ENCODE results near the gene KIF26B.
A peak's percentile ranks its signal among the peaks of the same experiment; 100 is the strongest.

Gene KIF26B

DNA sequence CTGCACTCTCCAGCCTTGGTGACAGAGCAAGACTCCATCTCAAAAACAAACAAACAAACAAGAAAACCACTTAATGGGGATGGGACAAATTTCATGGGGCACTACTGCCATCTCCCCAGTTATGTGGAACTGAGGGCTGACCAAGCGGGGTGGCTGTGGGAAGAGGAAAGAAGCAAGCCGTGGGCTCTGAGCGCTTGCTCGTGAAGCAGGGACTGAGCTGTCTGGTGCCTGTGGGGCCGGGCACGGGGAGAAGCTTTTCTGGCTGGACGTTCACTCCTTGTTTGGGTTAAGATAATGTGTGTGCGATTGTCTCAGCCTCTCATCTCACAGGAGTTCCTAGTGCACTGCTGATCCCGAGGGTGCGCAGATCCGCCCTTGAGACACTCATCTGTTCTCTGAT, 22.0 kb upstream of the KIF26B start:
- DNase-seq (ENCODE audit: low read depth) = no peak

DNA sequence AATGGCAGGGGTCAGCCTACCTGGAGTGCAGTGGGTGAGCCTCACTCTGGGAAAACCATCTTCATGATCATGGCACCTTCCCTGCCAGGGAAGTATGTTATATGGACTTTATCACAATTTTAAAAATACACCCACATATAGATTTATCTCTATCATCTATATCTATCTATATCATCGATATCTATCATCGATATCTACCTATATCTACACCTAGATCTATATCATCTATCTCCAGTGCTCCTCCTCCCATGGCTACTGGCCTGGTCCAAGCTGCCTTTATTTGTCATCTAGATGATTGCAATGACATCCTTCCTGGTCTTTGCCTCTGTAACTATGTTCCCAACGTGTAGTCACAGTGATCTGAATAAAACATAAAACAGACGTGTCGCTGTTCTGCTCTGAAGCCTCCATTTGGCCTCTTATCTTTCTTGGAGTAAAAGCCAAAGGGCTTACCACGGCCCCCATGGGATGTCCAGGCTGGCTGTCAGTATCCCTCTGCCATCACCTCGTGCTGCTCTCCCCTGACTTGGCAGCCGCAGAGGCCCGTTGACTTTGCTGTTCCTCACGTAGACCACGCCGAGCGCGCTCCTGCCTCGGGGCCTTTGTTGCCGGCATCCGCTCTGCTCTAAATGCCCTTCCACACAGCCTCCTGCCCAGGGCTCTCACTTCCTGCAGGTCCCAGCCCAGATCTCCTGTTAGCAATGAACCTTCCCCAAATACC, 20.6 kb upstream of the KIF26B start:
- DNase-seq (ENCODE audit: low read depth) = no peak

DNA sequence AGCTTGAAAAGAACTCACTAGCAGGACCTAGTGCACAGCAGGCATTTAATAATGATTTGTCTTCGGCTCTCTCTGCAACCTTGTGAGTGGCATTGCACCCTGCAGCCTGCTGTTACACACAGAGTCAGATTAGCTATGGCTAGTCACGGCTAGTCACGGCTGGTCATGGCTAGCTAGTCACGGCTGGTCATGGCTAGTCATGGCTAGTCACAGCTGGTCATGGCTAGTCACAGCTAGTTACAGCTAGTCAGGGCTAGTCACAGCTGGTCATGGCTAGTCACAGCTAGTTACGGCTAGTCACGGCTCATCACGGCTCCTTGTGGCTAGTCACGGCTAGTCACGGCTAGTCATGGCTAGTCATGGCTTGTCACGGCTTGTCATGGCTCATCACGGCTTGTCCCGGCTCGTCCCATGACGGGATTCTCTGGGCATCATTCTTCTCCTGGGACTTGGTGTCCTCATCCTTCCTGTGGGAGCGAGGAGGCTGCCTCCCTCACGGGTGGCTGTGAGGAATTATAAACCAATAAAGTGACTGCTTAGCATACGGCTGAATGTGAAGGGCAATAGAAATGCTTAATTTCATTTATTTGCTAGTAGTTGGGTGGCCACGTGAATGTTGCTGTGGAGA, 12.5 kb upstream of the KIF26B start:
- no peak for DNase-seq (ENCODE audit: low read depth)

DNA sequence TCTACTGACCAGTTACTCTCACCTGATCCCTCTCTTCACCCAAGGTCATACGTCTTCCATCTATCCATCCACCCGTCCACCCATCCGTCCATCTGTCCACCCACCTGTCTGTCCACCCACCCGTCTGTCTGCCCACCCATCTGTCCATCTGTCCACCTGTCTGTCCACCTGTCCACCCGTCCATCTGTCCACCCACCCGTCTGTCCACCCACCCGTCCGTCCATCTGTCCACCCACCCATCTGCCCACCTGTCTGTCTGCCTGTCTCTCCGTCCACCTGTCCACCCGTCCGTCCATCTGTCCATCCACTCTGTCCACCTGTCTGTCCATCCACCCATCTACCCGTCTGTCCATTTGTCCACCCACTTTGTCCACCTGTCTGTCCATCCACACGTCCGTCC, 11.8 kb upstream of the KIF26B start:
- DNase-seq (ENCODE audit: low read depth) = no peak

DNA sequence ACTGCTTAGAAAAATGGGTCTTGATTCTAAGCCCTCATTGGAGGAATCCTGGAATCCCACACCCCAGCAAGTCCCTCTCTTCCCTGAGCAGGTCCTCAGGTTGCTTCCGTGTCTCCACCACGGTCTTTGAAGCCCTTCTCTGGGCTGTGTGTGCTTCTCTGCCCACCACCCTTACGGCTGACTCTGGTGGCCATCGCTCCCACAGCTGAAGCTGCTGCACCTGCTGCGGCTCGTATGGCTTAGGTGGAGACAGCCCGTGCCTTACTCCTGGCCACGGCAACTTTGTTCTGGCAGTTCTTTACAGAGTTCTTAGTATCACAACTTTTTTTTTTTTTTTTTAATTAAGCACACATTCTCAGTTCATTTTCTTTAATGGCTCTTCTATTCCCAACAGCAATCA, 10.9 kb upstream of the KIF26B start:
- DNase-seq (ENCODE audit: low read depth) = no peak

DNA sequence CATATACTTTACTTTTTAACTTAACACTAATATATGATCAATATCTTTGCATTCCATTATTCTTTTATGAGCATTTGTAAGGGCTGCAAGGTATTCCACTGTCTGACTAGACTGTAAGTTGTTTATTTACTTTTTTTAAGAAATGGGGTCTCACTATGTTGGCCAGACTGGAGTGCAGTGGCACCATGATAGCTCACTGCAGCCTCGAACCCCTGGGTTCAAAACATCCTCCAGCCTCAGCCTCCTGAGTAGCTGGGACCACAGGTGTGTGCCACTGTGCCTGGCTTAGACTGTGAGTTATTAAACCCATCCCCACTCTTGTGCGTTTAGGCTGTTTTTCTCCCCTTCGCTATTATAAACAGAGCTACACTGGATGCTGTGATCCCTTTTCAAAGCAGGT, 6.7 kb upstream of the KIF26B start:
- no peak for DNase-seq (ENCODE audit: low read depth)

DNA sequence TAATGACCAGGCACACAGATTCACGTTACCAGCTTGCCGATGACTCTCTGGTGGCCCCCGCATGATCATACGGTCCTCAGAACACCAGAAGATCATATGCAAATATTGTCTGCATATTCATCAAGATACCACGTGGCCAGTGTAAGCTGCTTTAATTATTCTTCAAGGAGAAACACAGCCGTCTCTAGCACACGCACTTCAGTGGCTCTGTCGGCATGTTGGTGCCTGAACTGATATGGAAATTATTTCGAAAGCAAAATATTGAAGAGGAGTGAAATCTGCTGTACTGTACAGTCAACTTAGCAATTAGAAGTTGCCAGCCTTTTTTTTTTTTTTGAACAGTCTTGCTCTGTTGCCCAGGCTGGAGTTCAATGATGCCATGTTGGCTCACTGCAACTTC, 5.9 kb upstream of the KIF26B start:
- no peak for DNase-seq (ENCODE audit: low read depth)

DNA sequence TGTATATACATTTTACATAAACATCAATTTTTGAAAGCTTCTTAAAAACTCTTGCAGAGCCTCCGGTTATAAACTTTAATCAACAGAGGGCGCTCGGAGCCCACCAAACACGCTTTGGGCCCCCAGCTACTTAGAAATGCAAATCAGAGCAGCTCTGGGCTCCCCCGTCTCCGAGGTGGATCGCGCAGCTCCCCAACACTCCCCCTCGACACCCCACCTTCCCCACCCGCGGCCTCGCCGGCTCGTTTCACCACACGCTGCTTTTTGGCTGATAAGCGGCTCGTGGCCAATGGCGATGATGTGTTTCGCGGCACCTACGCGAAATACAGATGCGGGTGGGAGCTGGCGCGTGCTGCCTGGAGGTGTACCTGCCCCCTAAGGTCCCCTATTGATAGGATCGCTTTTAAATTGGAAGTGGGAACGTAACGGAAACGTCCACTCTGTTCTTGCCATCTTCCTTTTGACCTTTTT, 1.7 kb upstream of the KIF26B start:
- DNase-seq (ENCODE audit: low read depth) = peak; percentile 11

DNA sequence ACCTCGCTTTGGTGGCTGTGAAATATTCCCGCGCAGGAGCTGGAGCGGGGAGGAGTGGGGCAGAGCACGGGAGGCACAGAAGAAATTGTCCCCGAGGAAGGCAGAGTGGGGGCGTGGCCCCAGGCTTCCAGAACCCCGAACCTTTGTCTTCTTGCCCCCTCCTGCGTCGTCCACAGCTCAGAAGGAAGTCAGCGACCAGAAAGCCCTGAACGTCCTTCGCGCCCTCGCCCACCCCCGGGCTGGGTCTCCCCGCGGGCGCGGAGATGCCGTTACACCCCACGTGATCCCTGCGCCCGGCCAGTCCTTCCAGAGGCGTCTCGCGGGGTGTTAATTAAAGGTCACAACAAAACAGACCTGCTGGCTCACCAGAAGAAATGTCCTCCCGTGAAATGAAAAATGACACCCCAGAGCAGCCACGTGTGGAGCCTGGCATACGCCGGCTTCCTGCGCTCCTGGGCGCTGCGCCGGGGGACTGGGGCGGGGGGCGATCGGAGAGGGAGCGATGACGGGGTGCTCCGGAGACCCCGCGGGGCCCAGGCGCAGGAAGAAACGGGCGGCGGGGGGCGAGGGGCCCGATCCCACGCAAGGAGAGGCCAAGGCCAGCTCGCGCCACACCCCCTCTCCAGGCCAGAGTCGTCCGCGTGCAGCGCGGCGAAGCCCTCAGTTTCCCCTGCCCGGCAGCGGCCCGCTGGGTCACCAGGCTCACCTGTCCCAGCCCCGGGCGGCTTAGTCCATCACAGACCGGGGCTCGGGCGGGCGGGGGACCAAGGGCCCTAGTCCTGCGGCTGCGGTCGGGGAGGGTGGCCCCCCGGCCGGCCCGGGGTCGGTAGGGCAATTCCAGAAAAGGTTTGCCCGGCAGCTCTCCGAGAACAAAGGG, 995 bp upstream of the KIF26B start:
- DNase-seq (ENCODE audit: low read depth) = no peak

DNA sequence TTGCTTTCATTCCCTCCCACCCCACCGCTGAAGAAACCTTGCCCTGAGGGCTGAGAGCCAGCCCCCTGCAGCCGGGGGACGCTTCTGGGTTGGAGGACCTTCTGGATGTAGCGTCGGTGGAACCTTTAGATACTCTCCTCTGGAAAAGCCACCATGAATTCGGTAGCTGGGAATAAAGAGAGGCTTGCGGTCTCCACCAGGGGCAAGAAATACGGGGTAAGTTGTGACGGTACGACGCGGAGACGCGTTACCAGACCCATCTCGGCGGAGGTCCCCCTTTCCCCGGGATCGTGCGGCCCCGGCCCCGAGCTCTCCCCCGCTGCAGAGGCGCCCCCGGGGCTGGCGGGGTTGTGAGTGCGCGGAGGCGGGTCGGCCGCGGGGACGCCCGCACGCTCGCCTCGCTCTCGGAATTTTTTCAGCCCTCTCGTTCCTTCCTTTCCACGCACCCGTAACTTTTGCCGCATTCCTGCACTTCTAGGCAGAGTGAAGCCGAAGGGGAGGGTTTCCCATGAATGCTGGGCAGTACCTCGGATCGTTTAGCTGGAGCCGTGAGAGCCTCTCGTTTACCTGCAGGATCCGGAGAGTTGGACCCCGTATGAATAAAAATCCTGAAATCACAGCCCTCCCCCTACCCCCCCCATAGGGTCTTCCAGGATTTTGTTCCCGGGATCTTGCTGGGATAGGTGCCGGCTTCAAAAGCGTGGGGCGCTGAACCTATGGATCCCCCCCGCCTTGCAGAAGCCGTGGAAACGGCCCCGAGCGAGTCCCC, 671 bp downstream of the KIF26B start:
- no peak for DNase-seq (ENCODE audit: low read depth)

DNA sequence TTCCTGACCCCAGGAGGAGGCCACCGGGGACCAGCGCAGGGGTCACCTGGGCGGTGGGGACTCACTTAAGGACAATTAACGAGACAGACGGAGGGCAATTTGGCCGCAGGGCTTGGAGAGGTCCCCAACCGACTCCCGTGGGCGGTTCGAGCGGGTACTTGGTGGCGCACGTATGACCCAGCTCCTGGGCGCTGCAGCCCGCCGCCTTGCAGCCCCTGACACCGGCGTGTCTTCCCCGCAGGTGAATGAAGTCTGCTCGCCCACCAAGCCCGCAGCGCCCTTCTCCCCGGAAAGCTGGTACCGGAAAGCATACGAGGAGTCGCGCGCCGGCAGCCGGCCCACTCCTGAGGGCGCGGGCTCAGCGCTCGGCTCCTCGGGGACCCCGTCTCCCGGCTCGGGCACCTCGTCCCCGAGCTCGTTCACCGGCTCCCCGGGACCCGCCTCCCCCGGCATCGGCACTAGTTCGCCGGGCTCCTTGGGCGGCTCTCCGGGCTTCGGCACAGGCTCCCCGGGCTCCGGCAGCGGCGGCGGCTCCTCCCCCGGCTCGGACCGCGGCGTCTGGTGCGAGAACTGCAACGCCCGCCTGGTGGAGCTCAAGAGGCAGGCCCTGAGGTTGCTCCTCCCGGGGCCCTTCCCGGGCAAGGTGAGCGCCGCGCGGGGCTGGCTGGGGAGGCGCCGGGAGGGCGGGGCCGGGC, 1.4 kb downstream of the KIF26B start:
- DNase-seq (ENCODE audit: low read depth) = no peak

DNA sequence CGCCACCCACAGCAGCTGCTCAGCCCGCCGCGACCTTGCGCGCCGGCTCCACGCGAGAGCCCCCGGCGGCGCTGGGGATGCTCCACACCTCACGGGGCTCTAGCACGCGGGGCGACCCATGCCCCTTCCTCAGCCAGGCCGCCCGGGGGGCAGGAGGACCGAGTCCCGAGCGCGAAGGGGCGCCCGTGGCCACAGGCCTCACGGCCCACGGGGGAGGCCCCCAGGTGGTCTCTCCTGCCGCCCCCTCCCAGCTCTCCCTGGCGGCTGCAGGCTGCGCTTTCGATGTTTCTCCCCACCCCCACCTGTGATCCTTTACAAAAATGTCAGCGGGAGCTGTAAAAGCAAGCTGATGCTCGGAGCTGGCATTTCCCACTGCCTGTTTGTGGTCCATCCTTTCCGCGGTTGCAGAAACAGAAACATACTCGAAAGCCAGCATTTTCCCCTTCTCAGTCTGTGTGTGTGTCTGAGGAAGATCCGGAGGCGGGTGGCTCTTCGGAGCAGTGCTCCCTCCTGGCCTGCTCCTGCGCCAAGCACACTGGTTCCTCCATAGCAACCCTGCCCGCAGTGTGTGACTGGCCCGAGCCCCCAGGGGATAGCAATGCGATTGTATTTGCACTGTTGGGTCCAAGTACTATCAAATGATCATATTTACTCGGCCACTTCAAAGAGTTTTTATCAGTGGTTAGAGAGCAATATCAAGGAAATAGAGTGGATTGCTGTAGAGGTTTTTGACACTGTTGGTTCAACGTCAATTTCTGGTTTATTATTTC, 2.1 kb downstream of the KIF26B start:
- DNase-seq (ENCODE audit: low read depth) = no peak

DNA sequence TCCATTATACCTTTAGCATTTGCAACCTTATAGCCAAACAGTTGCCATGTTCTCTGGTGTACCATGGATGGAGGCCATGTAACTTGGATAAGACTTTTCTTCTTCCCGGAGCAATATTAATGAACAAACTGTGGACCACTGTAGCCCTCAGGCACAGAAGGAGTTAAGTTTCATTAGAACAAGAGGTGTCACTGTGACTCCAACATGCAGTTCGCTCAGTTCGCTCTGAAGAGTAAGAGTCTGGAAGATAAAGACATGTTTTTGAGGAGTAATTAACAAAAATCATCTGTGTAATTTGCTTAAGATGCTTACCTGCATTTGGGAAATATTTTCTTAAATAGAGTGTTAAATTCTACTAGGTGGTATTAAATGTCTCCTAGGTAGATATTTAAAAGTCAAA, 4.1 kb downstream of the KIF26B start:
- DNase-seq (ENCODE audit: low read depth) = no peak

DNA sequence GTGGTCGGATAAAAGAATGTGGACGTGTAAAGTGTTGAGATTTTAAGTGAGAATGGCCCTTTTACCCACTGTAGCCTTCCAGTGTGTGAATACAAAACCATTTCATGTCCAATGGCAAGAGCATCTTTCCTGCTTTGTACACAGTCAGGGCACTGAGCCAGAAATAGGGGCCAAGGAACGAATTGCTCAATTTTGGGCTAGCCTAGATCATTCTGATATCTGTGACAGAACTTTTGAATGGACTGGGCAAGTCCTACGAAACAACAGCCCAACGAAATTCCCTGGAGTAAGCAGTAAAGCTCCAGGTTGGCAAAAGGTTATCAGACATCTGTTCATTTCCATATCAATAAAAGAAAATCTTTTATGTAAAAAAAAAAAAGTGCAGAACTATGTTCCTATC, 5.5 kb downstream of the KIF26B start:
- no peak for DNase-seq (ENCODE audit: low read depth)

DNA sequence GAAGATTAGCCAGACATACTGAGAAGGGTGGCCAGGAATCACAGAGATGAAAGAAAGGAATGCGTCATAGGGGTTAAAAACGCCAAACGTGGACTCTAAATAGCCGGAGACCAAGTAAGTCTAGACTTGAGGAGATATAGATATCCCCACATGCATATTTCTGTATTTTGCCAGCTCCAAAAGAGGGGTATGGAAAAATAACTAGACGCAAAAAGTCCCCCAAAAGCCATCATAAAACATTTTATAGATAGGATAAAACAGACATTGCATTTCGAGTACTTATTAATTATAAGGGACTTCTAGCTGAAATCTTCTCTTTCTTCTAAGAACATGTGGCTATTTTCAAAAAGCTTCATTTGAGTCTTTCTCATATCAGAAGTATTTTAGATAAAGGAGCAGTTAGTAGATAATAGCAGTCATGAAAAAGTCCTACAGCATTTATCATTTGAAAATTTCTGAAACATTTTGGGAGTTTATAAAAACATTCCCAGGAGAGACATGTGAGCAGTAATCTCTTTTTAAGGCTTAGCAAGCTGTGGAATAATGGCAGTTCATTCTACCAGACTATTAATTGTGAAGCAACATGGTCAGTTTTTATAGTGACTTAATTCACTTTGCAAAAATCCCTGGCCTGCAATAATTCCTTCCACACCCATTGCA, 6.1 kb downstream of the KIF26B start:
- no peak for DNase-seq (ENCODE audit: low read depth)

DNA sequence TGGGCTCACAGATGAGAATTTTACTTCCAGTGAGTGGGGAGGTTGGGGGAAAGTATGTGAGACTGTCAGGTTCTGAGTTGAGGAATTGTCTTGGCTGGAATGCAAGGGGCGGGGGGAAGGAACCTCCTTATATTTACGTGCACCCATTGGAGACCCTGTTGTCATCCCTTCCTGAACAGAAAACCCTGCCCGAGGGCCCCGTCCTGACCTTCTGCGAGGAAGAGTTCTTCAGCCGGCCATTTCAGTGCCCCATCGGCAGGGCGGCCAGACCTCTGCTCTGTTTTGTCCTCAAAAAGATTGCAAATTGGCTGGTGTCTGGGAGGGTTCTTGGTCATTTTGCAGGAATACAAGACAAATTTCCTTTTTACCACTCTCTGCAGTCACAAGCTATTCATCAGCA, 7.1 kb downstream of the KIF26B start:
- DNase-seq (ENCODE audit: low read depth) = no peak

DNA sequence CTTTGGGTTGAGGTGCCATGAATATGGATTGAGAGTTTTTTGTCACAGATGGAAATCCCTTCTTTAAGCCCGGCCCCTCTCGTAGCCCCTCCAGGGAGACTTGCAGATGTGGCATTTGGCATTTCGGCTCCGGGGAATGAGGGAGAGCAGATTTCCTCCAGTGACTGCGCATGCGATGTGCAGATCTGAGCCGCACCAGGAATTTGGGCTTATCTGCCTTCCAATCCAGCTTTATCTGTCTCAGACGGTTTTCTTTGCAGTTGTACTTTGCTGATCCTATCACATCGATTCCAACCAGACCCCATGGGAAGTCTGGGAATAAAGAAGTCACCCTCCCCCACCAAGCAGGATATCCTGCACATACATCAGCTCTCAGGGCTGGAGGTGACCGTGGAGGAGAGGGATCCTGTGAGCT, 11.7 kb downstream of the KIF26B start:
- no peak for DNase-seq (ENCODE audit: low read depth)

DNA sequence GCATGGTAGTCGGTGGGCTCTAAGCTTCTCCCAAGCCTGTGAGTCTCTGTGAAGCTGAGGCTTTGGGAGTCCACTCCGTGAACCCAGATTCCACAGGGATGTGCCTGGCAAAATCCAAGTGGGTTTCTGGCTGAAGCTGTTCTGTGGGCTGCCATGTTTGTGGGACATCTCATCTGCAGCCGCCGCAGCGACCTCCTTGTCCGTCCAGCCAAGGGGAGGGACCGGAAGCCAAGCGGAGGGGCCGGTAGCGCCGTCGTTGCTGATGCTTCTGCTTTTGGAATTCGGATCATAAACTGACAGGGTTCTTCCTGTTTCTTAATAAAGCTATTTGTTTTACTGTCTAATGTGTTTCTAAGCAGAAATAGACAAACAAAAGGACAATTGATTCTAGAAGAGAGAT, 13.3 kb downstream of the KIF26B start:
- no peak for DNase-seq (ENCODE audit: low read depth)

DNA sequence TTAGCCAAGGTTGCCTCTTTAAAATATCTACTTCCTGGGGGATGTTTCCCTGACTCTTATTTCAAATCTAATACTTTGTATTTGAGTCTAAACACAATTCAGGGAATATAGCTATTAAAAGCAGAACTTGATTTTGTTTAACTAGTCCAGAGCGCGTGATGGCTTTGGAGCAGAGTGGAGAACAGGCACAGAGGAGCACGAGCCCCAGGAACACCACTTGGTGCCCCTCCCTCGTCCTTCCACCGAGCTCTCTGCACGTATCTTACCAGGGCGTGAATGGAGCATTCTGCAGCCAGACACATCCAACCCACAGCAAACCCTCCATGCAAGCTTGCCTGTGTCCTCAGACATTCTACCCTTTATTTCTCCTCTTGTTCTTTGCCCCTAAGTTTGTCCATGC, 14.1 kb downstream of the KIF26B start:
- no peak for DNase-seq (ENCODE audit: low read depth)

DNA sequence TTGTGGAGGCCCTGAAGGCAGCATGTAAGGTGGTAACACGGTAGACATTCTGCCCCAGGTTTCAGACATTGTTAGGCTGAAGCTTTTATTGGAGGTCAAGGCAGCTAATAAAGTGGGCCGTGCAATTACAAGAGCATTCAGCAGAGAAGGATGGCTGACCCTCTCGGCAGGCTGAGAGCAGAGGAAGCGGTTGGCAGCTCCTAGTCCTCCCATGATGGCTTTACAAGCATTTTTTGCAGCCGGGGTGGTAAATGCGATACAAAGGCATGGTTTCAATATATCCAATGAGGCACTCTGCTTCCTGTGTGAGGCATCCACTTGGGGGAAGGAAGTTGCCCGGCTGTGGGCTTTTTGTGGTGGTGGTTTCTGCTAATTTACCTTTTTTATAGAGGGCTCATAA, 14.6 kb downstream of the KIF26B start:
- no peak for DNase-seq (ENCODE audit: low read depth)

All from HS-27A (cell line).